HG03025 (cell line): Measurements from ENCODE around the gene LYPD6B.

Experiments
- ATAC-seq: cut with Tn5 transposase; IDR thresholded peaks from one replicate; pipeline ENCODE4 v1.9.1; 2021; ENCODE audit warnings: mild to moderate bottlenecking, moderate library complexity; ENCODE audit not compliant: unreplicated experiment, low FRiP score

The LYPD6B gene

GRCh38 chr2:149037851-149038250, 648 bp upstream of the LYPD6B start:
- no peak for ATAC-seq

GRCh38 chr2:149039213-149039724, 770 bp downstream of the LYPD6B start:
- ATAC-seq: peak; percentile 12

GRCh38 chr2:149040451-149040850, 2.0 kb downstream of the LYPD6B start:
- ATAC-seq: peak; percentile 39

- no peak for ATAC-seq
Observed at GRCh38 chr2:149041482-149041881, 3.0 kb downstream of the LYPD6B start.

GRCh38 chr2:149042881-149043280, 4.4 kb downstream of the LYPD6B start:
- ATAC-seq: no peak

- ATAC-seq: no peak
Observed at GRCh38 chr2:149044500-149044899, 6.0 kb downstream of the LYPD6B start.

GRCh38 chr2:149047118-149047517, 8.6 kb downstream of the LYPD6B start:
- ATAC-seq: no peak

- ATAC-seq: no peak
Observed at GRCh38 chr2:149049142-149049541, 10.6 kb downstream of the LYPD6B start.

- ATAC-seq: peak; percentile 88
Observed at GRCh38 chr2:149050188-149050587, 11.7 kb downstream of the LYPD6B start.

GRCh38 chr2:149055751-149056150, 17.3 kb downstream of the LYPD6B start:
- no peak for ATAC-seq

GRCh38 chr2:149056541-149057255, 18.2 kb downstream of the LYPD6B start:
- no peak for ATAC-seq

GRCh38 chr2:149057401-149057800, 18.9 kb downstream of the LYPD6B start:
- no peak for ATAC-seq

- no peak for ATAC-seq
Observed at GRCh38 chr2:149058936-149059335, 20.4 kb downstream of the LYPD6B start.

GRCh38 chr2:149059822-149060221, 21.3 kb downstream of the LYPD6B start:
- no peak for ATAC-seq

- ATAC-seq: no peak
Observed at GRCh38 chr2:149061133-149061745, 22.7 kb downstream of the LYPD6B start.

GRCh38 chr2:149062531-149062930, 24.0 kb downstream of the LYPD6B start:
- ATAC-seq: no peak

GRCh38 chr2:149063177-149063576, 24.7 kb downstream of the LYPD6B start:
- ATAC-seq: no peak

- ATAC-seq: no peak
Observed at GRCh38 chr2:149064365-149064841, 25.9 kb downstream of the LYPD6B start.

GRCh38 chr2:149064856-149065630, 26.5 kb downstream of the LYPD6B start:
- no peak for ATAC-seq

GRCh38 chr2:149068225-149068995, 29.9 kb downstream of the LYPD6B start:
- no peak for ATAC-seq
